Measurements from ENCODE around the gene CNTNAP2.
A peak's percentile ranks its signal among the peaks of the same experiment; 100 is the strongest.
"Not testable (repeated sequence)": the region's sequence is repeated elsewhere in the genome, so short reads cannot be mapped to it uniquely, and the experiment has no call there.

The CNTNAP2 gene

GRCh38 chr7:148395352-148395811, 2278.8 kb downstream of the CNTNAP2 start:
- DNase-seq: no peak

GRCh38 chr7:148395990-148396716, 2279.6 kb downstream of the CNTNAP2 start:
- DNase-seq: no peak

- DNase-seq: no peak
These were observed 2280.5 kb downstream of the CNTNAP2 start for GRCh38 chr7:148397056-148397455.

GRCh38 chr7:148397551-148397950, 2280.9 kb downstream of the CNTNAP2 start:
- no peak for DNase-seq

- DNase-seq: no peak
These were observed 2281.4 kb downstream of the CNTNAP2 start for GRCh38 chr7:148397985-148398384.

- no peak for DNase-seq
These were observed 2282.3 kb downstream of the CNTNAP2 start for GRCh38 chr7:148398844-148399365.

- no peak for DNase-seq
These were observed 2283.5 kb downstream of the CNTNAP2 start for GRCh38 chr7:148400101-148400500.

- DNase-seq: no peak
These were observed 2285.6 kb downstream of the CNTNAP2 start for GRCh38 chr7:148402159-148402558.

GRCh38 chr7:148403466-148403993, 2286.9 kb downstream of the CNTNAP2 start:
- no peak for DNase-seq

GRCh38 chr7:148408307-148408706, 2291.7 kb downstream of the CNTNAP2 start:
- DNase-seq: no peak

- no peak for DNase-seq
These were observed 2294.3 kb downstream of the CNTNAP2 start for GRCh38 chr7:148410905-148411304.

- no peak for DNase-seq
These were observed 2296.1 kb downstream of the CNTNAP2 start for GRCh38 chr7:148412691-148413090.

- no peak for DNase-seq
These were observed 2303.5 kb downstream of the CNTNAP2 start for GRCh38 chr7:148419856-148420832.

GRCh38 chr7:148422030-148422429, 2305.4 kb downstream of the CNTNAP2 start:
- no peak for DNase-seq

GRCh38 chr7:148426393-148426792, 2309.8 kb downstream of the CNTNAP2 start:
- DNase-seq: not testable (repeated sequence)

GRCh38 chr7:148430690-148431089, 2314.1 kb downstream of the CNTNAP2 start:
- not testable (repeated sequence) for DNase-seq

GRCh38 chr7:148433521-148434180, 2317.1 kb downstream of the CNTNAP2 start:
- no peak for DNase-seq

GRCh38 chr7:148434181-148434757, 2317.7 kb downstream of the CNTNAP2 start:
- DNase-seq: peak; percentile 38

- no peak for DNase-seq
These were observed 2318.3 kb downstream of the CNTNAP2 start for GRCh38 chr7:148434887-148435286.

GRCh38 chr7:148435715-148436114, 2319.1 kb downstream of the CNTNAP2 start:
- no peak for DNase-seq

GRCh38 chr7:148436135-148436534, 2319.5 kb downstream of the CNTNAP2 start:
- DNase-seq: no peak

GRCh38 chr7:148436571-148436970, 2320.0 kb downstream of the CNTNAP2 start:
- DNase-seq: no peak

Data from fibroblast of upper back skin (primary cell).